ENCODE results near the gene ZNF543. TPM values are rescaled to one million over a fixed set of nuclear protein-coding genes. Genes with fewer than 3 reads are reported as not detected.

Gene ZNF543
- total and polyA plus RNA-seq, 2 of the 8 experiments (the other 6 are each of a cell fraction or from before 2014, with no cell fraction given) = 1.8 to 9.0 TPM

DNA sequence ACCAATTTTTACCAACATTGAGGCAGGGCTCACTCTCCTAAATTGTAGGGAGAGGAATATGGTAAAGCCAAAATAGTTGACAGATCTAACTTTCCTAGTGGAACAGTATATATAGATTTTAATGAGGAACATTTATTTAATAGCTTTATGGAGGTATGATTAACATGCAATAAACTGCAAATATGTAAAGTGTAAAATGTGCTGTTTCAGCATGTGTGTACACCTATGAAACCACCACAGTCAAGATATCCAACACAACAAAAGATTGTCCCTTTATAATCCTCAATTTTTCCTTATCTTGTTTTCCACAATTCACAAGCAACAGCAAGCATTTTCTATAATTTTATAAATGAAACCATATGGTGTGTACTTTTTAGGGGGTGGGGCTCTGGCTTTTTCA lies 39.0 kb downstream of the ZNF543 start (continued):
- TF ChIP-seq, protein P1, sequence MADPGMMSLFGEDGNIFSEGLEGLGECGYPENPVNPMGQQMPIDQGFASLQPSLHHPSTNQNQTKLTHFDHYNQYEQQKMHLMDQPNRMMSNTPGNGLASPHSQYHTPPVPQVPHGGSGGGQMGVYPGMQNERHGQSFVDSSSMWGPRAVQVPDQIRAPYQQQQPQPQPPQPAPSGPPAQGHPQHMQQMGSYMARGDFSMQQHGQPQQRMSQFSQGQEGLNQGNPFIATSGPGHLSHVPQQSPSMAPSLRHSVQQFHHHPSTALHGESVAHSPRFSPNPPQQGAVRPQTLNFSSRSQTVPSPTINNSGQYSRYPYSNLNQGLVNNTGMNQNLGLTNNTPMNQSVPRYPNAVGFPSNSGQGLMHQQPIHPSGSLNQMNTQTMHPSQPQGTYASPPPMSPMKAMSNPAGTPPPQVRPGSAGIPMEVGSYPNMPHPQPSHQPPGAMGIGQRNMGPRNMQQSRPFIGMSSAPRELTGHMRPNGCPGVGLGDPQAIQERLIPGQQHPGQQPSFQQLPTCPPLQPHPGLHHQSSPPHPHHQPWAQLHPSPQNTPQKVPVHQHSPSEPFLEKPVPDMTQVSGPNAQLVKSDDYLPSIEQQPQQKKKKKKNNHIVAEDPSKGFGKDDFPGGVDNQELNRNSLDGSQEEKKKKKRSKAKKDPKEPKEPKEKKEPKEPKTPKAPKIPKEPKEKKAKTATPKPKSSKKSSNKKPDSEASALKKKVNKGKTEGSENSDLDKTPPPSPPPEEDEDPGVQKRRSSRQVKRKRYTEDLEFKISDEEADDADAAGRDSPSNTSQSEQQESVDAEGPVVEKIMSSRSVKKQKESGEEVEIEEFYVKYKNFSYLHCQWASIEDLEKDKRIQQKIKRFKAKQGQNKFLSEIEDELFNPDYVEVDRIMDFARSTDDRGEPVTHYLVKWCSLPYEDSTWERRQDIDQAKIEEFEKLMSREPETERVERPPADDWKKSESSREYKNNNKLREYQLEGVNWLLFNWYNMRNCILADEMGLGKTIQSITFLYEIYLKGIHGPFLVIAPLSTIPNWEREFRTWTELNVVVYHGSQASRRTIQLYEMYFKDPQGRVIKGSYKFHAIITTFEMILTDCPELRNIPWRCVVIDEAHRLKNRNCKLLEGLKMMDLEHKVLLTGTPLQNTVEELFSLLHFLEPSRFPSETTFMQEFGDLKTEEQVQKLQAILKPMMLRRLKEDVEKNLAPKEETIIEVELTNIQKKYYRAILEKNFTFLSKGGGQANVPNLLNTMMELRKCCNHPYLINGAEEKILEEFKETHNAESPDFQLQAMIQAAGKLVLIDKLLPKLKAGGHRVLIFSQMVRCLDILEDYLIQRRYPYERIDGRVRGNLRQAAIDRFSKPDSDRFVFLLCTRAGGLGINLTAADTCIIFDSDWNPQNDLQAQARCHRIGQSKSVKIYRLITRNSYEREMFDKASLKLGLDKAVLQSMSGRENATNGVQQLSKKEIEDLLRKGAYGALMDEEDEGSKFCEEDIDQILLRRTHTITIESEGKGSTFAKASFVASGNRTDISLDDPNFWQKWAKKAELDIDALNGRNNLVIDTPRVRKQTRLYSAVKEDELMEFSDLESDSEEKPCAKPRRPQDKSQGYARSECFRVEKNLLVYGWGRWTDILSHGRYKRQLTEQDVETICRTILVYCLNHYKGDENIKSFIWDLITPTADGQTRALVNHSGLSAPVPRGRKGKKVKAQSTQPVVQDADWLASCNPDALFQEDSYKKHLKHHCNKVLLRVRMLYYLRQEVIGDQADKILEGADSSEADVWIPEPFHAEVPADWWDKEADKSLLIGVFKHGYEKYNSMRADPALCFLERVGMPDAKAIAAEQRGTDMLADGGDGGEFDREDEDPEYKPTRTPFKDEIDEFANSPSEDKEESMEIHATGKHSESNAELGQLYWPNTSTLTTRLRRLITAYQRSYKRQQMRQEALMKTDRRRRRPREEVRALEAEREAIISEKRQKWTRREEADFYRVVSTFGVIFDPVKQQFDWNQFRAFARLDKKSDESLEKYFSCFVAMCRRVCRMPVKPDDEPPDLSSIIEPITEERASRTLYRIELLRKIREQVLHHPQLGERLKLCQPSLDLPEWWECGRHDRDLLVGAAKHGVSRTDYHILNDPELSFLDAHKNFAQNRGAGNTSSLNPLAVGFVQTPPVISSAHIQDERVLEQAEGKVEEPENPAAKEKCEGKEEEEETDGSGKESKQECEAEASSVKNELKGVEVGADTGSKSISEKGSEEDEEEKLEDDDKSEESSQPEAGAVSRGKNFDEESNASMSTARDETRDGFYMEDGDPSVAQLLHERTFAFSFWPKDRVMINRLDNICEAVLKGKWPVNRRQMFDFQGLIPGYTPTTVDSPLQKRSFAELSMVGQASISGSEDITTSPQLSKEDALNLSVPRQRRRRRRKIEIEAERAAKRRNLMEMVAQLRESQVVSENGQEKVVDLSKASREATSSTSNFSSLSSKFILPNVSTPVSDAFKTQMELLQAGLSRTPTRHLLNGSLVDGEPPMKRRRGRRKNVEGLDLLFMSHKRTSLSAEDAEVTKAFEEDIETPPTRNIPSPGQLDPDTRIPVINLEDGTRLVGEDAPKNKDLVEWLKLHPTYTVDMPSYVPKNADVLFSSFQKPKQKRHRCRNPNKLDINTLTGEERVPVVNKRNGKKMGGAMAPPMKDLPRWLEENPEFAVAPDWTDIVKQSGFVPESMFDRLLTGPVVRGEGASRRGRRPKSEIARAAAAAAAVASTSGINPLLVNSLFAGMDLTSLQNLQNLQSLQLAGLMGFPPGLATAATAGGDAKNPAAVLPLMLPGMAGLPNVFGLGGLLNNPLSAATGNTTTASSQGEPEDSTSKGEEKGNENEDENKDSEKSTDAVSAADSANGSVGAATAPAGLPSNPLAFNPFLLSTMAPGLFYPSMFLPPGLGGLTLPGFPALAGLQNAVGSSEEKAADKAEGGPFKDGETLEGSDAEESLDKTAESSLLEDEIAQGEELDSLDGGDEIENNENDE (IDR thresholded peaks at IDR 0.05; ENCODE audit: insufficient replicate concordance, low read length) = no peak

All from H1 (cell line).